CD4-positive, alpha-beta T cell (primary cell): ENCODE measurements around the gene GRN. TPM values are rescaled to one million over a fixed set of nuclear protein-coding genes. Genes with fewer than 3 reads are reported as not detected.
A peak's percentile ranks its signal among the peaks of the same experiment; 100 is the strongest.
"Not testable (repeated sequence)": the region's sequence is repeated elsewhere in the genome, so short reads cannot be mapped to it uniquely, and the experiment has no call there.

Source experiments
- ATAC-seq: fragments of 200-7000 bp; cut with Tn5 transposase; one replicate; pipeline ENCODE4 v1.10.0; 2022; ENCODE audit warnings: mild to moderate bottlenecking; ENCODE audit not compliant: poor library complexity
- CTCF ChIA-PET: fragments of 350-600 bp; sonication (Branson Sonifier 250); formaldehyde crosslinking; loops from one replicate; lab custom pipeline; 2021; ENCODE audit warnings: antibody characterized with exemption, inconsistent platforms; lab: Charles Lee
- POLR2A ChIA-PET: fragments of 350-600 bp; sonication (Branson Sonifier 250); formaldehyde crosslinking; loops from one replicate; lab custom pipeline; 2021; ENCODE audit warnings: antibody characterized with exemption, inconsistent platforms; lab: Charles Lee
- DNase-seq, 14 experiments: peaks; one replicate each; pipeline ENCODE4 v3.0.0-alpha.2; 2013 to 2020; ENCODE audit warnings: mixed read lengths in 2 of 14
- H3K27ac ChIP-seq, 2 donors: one replicate each; pipeline versions ENCODE4 v1.5.1 to v1.7.0; 2013; ENCODE audit warnings: low read length in 2 of 2, low read depth in 1 of 2, mild to moderate bottlenecking in 1 of 2
- H3K27me3 ChIP-seq, 2 experiments: 1 replicate in 1 of 2; 2 replicates in 1 of 2; pipeline versions ENCODE4 v1.6.1 to v1.7.0; 2013; ENCODE audit warnings: low read length in 2 of 2, control low read depth in 1 of 2, mild to moderate bottlenecking in 1 of 2, moderate library complexity in 1 of 2; ENCODE audit not compliant: insufficient read depth in 2 of 2, control insufficient read depth in 1 of 2
- H3K36me3 ChIP-seq: one replicate; pipeline ENCODE4 v1.6.1; 2013; ENCODE audit warnings: low read length, control low read depth; ENCODE audit not compliant: insufficient read depth
- H3K4me1 ChIP-seq: one replicate; pipeline ENCODE4 v1.6.1; 2013; ENCODE audit warnings: low read length, control low read depth; ENCODE audit not compliant: insufficient read depth
- H3K4me3 ChIP-seq: one replicate; pipeline ENCODE4 v1.5.1; 2013; ENCODE audit warnings: mild to moderate bottlenecking, low read length, moderate library complexity
- H3K9me3 ChIP-seq, 2 experiments: 1 replicate in 1 of 2; 2 replicates in 1 of 2; pipeline versions ENCODE4 v1.6.1 to v1.7.0; 2013; ENCODE audit warnings: low read length in 2 of 2, mild to moderate bottlenecking in 2 of 2, control low read depth in 1 of 2, moderate library complexity in 1 of 2; ENCODE audit not compliant: control insufficient read depth in 1 of 2, insufficient read depth in 1 of 2
- H3K27ac Mint-ChIP-seq: one replicate; pipeline ENCODE4 v1.8.0; 2020; ENCODE audit warnings: mixed read lengths
- H3K27me3 Mint-ChIP-seq: one replicate; pipeline ENCODE4 v1.8.0; 2021; ENCODE audit warnings: mixed read lengths
- H3K36me3 Mint-ChIP-seq: one replicate; pipeline ENCODE4 v1.8.0; 2021; ENCODE audit warnings: low read depth, mixed read lengths
- H3K4me1 Mint-ChIP-seq: one replicate; pipeline ENCODE4 v1.8.0; 2021; ENCODE audit warnings: low read depth, mixed read lengths
- H3K4me3 Mint-ChIP-seq: one replicate; pipeline ENCODE4 v1.8.0; 2020; ENCODE audit warnings: mild to moderate bottlenecking, mixed read lengths
- H3K9me3 Mint-ChIP-seq: one replicate; pipeline ENCODE4 v1.8.0; 2020; ENCODE audit warnings: mixed read lengths
- intact Hi-C, 2 experiments: fragments of 100-400 bp; cut with DNase I in 1 of 2; cut with micrococcal nuclease in 1 of 2; formaldehyde crosslinking; loops; one replicate each; pipeline versions ENCODE4 v1.15.1 to v1.9.0; 2023 to 2025; cut with DNase I, micrococcal nuclease
- total RNA-seq, 174 experiments: library from RNA in 2 of 174; stranded (reverse) in 2 of 174; gene quantifications; one replicate each; pipeline ENCODE4 v1.2.3 and lab custom pipeline; 2021 to 2026
- TF ChIP-seq, protein P1 (sequence below): fragments of 200-600 bp; IDR thresholded peaks from one replicate; pipeline ENCODE4 v1.8.0; 2022; ENCODE audit warnings: antibody characterized with exemption, mild to moderate bottlenecking

GRN gene
- total RNA-seq, 2 experiments from 2014 or later = 15.3 to 16.1 TPM

DNA sequence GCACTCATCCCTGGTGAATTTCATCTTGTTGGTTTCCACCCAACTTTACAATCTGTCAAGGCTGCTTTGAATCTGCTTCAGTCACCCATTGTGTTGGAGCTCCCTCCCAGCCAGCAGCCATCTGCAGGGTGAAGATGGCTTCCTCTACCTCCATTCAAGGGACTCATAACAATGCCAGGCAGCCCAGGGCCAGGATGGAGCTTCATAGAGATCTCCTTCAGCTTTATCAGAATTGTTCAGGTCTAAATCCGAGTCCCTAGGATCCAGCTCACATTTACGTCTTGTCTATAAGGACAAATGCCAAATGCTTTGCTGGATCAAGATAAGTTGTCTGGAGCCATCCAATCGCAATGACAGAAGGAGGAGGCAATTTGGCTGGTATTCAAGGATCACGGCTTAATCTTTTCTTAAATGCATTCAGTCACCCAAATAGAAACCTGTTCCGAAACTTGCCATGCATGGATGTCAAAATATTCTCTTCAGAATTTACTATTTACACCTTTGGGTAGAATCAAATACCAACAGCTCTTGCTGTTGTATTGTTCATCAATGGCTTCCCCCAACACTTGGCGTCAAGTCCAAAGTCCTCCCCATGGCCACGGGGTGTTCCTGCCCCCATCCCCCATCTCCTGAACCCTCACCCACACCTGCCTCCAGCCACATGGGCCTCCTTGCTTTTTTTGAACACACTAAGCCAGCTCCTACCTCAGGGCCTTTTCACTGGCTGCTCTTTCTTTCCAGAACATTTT lies 22.3 kb downstream of the GRN start:
- ChIA-PET POLR2A (no interaction called here), CTCF (no interaction called here)
- ATAC-seq = no peak
- no peak overlapping the region for H3K4me3 Mint-ChIP-seq
- Histone ChIP-seq H3K36me3 (no peaks in the 10 kb centered on the region), H3K4me1 (peaks cover 15% of the 10 kb centered on the region), H3K9me3 (no peaks in the 10 kb centered on the region), H3K27me3 (peaks cover 10 to 14% of the 10 kb centered on the region in 2 experiments), H3K4me3 (no peak overlapping the region), H3K27ac (no peak overlapping the region)
- H3K4me1 Mint-ChIP-seq = peaks cover 7% of the 10 kb centered on the region
- H3K36me3 Mint-ChIP-seq = no peaks in the 10 kb centered on the region
- no peak overlapping the region for H3K27ac Mint-ChIP-seq
- TF ChIP-seq, protein P1, sequence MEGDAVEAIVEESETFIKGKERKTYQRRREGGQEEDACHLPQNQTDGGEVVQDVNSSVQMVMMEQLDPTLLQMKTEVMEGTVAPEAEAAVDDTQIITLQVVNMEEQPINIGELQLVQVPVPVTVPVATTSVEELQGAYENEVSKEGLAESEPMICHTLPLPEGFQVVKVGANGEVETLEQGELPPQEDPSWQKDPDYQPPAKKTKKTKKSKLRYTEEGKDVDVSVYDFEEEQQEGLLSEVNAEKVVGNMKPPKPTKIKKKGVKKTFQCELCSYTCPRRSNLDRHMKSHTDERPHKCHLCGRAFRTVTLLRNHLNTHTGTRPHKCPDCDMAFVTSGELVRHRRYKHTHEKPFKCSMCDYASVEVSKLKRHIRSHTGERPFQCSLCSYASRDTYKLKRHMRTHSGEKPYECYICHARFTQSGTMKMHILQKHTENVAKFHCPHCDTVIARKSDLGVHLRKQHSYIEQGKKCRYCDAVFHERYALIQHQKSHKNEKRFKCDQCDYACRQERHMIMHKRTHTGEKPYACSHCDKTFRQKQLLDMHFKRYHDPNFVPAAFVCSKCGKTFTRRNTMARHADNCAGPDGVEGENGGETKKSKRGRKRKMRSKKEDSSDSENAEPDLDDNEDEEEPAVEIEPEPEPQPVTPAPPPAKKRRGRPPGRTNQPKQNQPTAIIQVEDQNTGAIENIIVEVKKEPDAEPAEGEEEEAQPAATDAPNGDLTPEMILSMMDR = no peak
- intact Hi-C loops = no loop called here
- H3K9me3 Mint-ChIP-seq = no peaks in the 10 kb centered on the region
- DNase-seq = no peak
- peaks cover 58% of the 10 kb centered on the region for H3K27me3 Mint-ChIP-seq

DNA sequence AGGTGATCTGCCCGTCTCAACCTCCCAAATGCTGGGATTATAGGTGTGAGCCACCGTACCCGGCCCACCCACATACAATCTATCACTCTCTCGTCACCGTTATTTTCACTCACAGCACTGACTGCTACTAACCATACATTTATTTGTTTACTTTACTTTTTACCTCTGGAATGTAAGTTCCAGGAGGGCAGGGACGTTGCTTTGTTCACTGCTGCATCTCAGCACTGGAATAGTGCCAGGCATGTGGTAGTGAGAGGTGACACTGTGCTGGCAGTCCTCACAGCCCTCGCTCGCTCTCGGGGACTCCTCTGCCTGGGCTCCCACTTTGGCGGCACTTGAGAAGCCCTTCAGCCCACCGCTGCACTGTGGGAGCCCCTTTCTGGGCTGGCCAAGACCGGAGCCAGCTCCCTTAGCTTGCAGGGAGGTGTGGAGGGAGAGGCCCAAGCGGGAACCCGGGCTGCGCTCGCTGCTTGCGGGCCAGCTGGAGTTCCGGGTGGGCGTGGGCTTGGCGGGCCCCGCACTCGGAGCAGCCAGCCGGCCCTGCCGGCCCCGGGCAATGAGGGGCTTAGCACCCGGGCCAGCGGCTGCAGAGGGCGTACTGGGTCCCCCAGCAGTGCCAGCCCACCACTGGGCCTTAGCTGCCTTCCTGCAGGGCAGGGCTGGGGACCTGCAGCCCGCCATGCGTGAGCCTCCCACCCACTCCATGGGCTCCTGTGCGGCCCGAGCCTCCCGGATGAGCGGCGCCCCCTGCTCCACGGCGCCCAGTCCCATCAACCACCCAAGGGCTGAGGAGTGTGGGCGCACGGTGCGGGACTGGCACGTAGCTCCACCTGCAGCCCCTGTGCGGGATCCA lies 23.5 kb downstream of the GRN start:
- intact Hi-C loops, H3K36me3 Mint-ChIP-seq, H3K9me3 Mint-ChIP-seq, H3K4me1 Mint-ChIP-seq, H3K27ac ChIP-seq, H3K4me3 ChIP-seq, H3K36me3 ChIP-seq, ATAC-seq, H3K9me3 ChIP-seq, H3K27me3 ChIP-seq, POLR2A ChIA-PET, H3K4me3 Mint-ChIP-seq, H3K27ac Mint-ChIP-seq, DNase-seq, CTCF ChIA-PET, H3K4me1 ChIP-seq: not testable (repeated sequence)
- peaks cover 64% of the 10 kb centered on the region for H3K27me3 Mint-ChIP-seq

DNA sequence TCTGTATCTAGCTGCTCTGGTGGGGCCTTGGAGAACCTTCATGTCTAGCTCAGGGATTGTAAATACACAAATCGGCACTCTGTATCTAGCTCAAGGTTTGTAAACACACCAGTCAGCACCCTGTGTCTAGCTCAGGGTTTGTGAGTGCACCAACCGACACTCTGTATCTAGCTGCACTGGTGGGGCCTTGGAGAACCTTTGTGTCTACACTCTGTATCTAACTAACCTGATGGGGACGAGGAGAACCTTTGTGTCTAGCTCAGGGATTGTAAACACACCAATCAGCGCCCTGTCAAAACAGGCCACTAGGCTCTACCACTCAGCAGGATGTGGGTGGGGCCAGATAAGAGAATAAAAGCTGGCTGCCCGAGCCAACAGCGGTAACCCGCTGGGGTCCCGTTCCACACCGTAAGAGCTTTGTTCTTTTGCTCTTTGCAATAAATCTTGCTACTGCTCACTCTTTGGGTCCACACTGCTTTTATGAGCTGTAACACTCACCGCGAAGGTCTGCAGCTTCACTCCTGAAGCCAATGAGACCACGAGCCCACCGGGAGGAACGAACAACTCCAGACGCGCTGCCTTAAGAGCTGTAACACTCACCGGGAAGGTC lies 24.4 kb downstream of the GRN start:
- ATAC-seq, H3K27ac Mint-ChIP-seq, H3K36me3 ChIP-seq, H3K36me3 Mint-ChIP-seq, H3K4me3 ChIP-seq, H3K9me3 Mint-ChIP-seq, H3K27ac ChIP-seq, H3K4me1 ChIP-seq, intact Hi-C loops, POLR2A ChIA-PET, H3K4me3 Mint-ChIP-seq, CTCF ChIA-PET, H3K4me1 Mint-ChIP-seq, H3K9me3 ChIP-seq: not testable (repeated sequence)
- DNase-seq = peak in 1 of 14 experiments; percentile 30
- H3K27me3 Mint-ChIP-seq = peaks cover 66% of the 10 kb centered on the region
- peaks cover 0 to 14% of the 10 kb centered on the region in 2 experiments for H3K27me3 ChIP-seq

DNA sequence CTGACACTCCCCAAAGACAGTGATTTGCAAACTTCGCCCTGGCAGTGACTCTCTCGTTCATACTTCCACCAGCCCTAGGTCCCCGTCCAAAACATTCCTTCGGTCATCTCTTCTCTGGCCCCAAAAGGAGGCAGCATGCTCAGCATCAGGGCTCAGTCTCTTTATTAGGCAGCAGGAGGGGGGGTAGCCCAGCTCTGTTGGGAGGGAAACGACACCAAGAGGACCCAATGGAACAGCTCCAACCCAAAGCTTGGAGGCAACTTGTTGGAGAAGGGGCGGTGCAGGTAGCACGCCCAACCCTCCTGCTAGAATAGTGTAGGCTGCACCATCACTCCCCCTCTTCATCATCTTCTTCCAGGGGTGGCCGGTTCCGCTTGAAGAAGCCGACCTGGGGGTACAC lies 26.9 kb downstream of the GRN start:
- H3K9me3 ChIP-seq = no peaks in the 10 kb centered on the region
- H3K27ac ChIP-seq = no peak overlapping the region
- CTCF ChIA-PET = no interaction called here
- H3K4me1 ChIP-seq = peaks cover 8% of the 10 kb centered on the region
- TF ChIP-seq, protein P1 = no peak
- H3K4me3 ChIP-seq = no peak overlapping the region
- DNase-seq (no peak), ATAC-seq (no peak)
- H3K36me3 ChIP-seq = no peaks in the 10 kb centered on the region
- POLR2A ChIA-PET = no interaction called here
- intact Hi-C loops = no loop called here
- Mint-ChIP-seq H3K9me3 (no peaks in the 10 kb centered on the region), H3K4me1 (peaks cover 7% of the 10 kb centered on the region), H3K27ac (no peak overlapping the region), H3K4me3 (no peak overlapping the region), H3K36me3 (no peaks in the 10 kb centered on the region), H3K27me3 (peaks cover 53% of the 10 kb centered on the region)
- peaks cover 0 to 16% of the 10 kb centered on the region in 2 experiments for H3K27me3 ChIP-seq
